Esophagus squamous epithelium (tissue), 4 donors: ENCODE results near the gene SRPK3.

ENCODE experiments used
- POLR2A ChIP-seq, 4 donors: fragments of 450-650 bp; IDR thresholded peaks; one replicate each; pipeline ENCODE4 v1.6.1; 2017; ENCODE audit warnings: antibody characterized with exemption in 4 of 4, mild to moderate bottlenecking in 4 of 4, moderate library complexity in 3 of 4
- TF ChIP-seq, protein P1 (sequence below), 6 experiments: fragments of 450-650 bp in 4 of 6; fragments of 200-600 bp in 2 of 6; sonication (generic) in 2 of 6; IDR thresholded peaks; one replicate each; pipeline ENCODE4 v1.5.1; 2016 to 2019; ENCODE audit warnings: antibody characterized with exemption in 6 of 6, mild to moderate bottlenecking in 4 of 6, moderate library complexity in 4 of 6

DNA sequence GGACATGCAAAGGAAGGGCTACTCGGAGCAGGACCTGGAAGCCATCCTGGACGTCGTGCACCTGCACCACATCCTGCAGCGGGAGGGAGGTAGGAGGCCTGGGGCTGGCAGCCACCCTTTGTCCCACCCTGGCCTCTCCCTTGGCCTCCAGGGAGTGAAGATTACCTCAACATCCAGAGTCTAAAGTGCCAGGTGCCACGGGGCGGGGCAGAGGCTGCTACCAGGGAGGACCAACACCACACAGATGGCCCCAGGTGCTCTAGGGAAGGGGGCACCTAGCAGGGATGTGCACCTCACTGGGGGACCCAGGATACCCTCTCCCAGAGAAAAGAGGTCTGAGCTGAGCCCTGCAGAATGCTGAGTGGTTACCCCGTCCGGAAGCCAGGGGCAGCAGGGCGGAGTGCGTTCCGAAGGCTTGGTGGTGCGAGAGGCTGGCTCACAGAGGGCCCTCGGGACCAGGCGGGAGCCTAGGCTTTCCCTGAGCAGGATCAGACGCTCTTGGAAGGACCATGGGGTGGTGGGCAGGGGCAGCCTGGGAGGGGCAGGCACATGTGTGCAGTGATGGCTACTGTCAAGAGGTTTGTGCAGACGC lies 40.1 kb upstream of the SRPK3 start:
- no peak for TF ChIP-seq POLR2A (IDR thresholded peaks at IDR 0.05)
- TF ChIP-seq, protein P1, sequence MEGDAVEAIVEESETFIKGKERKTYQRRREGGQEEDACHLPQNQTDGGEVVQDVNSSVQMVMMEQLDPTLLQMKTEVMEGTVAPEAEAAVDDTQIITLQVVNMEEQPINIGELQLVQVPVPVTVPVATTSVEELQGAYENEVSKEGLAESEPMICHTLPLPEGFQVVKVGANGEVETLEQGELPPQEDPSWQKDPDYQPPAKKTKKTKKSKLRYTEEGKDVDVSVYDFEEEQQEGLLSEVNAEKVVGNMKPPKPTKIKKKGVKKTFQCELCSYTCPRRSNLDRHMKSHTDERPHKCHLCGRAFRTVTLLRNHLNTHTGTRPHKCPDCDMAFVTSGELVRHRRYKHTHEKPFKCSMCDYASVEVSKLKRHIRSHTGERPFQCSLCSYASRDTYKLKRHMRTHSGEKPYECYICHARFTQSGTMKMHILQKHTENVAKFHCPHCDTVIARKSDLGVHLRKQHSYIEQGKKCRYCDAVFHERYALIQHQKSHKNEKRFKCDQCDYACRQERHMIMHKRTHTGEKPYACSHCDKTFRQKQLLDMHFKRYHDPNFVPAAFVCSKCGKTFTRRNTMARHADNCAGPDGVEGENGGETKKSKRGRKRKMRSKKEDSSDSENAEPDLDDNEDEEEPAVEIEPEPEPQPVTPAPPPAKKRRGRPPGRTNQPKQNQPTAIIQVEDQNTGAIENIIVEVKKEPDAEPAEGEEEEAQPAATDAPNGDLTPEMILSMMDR (IDR thresholded peaks at IDR 0.05) = no peak
